Trophoblast cell (in vitro differentiated cells and primary cell): ENCODE data around the gene CDSN.
A peak's percentile ranks its signal among the peaks of the same experiment; 100 is the strongest.

Experiments
- DNase-seq, 2 donors: peaks; one replicate each; pipeline ENCODE4 v3.0.0-alpha.2; 2016
- H2AFZ ChIP-seq: 2 replicates; pipeline ENCODE4 v1.6.1; 2013; ENCODE audit warnings: low read length, moderate library complexity, mild to moderate bottlenecking; ENCODE audit not compliant: insufficient read depth, poor library complexity
- H2AK5ac ChIP-seq: 2 replicates; pipeline ENCODE4 v1.6.1; 2013; ENCODE audit warnings: mild to moderate bottlenecking, low read length
- H2BK120ac ChIP-seq: 2 replicates; pipeline ENCODE4 v1.6.1; 2013; ENCODE audit warnings: low read length, mild to moderate bottlenecking, moderate library complexity; ENCODE audit not compliant: insufficient read depth, poor library complexity
- H2BK12ac ChIP-seq: 2 replicates; pipeline ENCODE4 v1.6.1; 2013; ENCODE audit warnings: mild to moderate bottlenecking, low read length, moderate library complexity
- H2BK5ac ChIP-seq: 2 replicates; pipeline ENCODE4 v1.6.1; 2013; ENCODE audit warnings: low read length, low read depth, moderate library complexity, mild to moderate bottlenecking; ENCODE audit not compliant: poor library complexity
- H3K14ac ChIP-seq: 2 replicates; pipeline ENCODE4 v1.6.1; 2013; ENCODE audit warnings: mild to moderate bottlenecking, low read length
- H3K18ac ChIP-seq: 2 replicates; pipeline ENCODE4 v1.6.1; 2013; ENCODE audit warnings: mild to moderate bottlenecking, low read length
- H3K23ac ChIP-seq: 2 replicates; pipeline ENCODE4 v1.6.1; 2013; ENCODE audit warnings: low read length
- H3K27ac ChIP-seq: 2 replicates; pipeline ENCODE4 v1.5.1; 2013; ENCODE audit warnings: low read depth, mild to moderate bottlenecking, inconsistent platforms, low read length, moderate library complexity
- H3K27me3 ChIP-seq: 2 replicates; pipeline ENCODE4 v1.6.1; 2013; ENCODE audit warnings: inconsistent platforms, mild to moderate bottlenecking, low read length, moderate library complexity; ENCODE audit not compliant: insufficient read depth
- H3K36me3 ChIP-seq, 2 experiments: 1 replicate in 1 of 2; 2 replicates in 1 of 2; pipeline ENCODE4 v1.6.1; 2013; ENCODE audit warnings: low read length in 2 of 2, mild to moderate bottlenecking in 2 of 2, moderate library complexity in 1 of 2; ENCODE audit not compliant: insufficient read depth in 2 of 2, control insufficient read depth in 1 of 2
- H3K4ac ChIP-seq: 2 replicates; pipeline ENCODE4 v1.6.1; 2013; ENCODE audit warnings: low read depth, mild to moderate bottlenecking, low read length, moderate library complexity
- H3K4me1 ChIP-seq, 2 experiments: 1 replicate in 1 of 2; 2 replicates in 1 of 2; pipeline ENCODE4 v1.6.1; 2013; ENCODE audit warnings: low read length in 2 of 2, mild to moderate bottlenecking in 2 of 2, moderate library complexity in 1 of 2; ENCODE audit not compliant: insufficient read depth in 2 of 2, control insufficient read depth in 1 of 2
- H3K4me2 ChIP-seq: 2 replicates; pipeline ENCODE4 v1.6.1; 2013; ENCODE audit warnings: inconsistent platforms, mild to moderate bottlenecking, low read length, moderate library complexity
- H3K4me3 ChIP-seq: 2 replicates; pipeline ENCODE4 v1.5.1; 2013; ENCODE audit warnings: mild to moderate bottlenecking, low read depth, low read length, inconsistent platforms
- H3K79me1 ChIP-seq: one replicate; pipeline ENCODE4 v1.6.1; 2013; ENCODE audit warnings: low read length
- H3K79me2 ChIP-seq: 2 replicates; pipeline ENCODE4 v1.6.1; 2013; ENCODE audit warnings: low read length, mild to moderate bottlenecking; ENCODE audit not compliant: control insufficient read depth, insufficient read depth, poor library complexity
- H3K9ac ChIP-seq: 2 replicates; pipeline ENCODE4 v1.6.1; 2013; ENCODE audit warnings: mild to moderate bottlenecking, low read length
- H3K9me3 ChIP-seq: 2 replicates; pipeline ENCODE4 v1.6.1; 2013; ENCODE audit warnings: low read depth, mild to moderate bottlenecking, control low read depth, inconsistent platforms, low read length; ENCODE audit not compliant: insufficient read depth
- H4K12ac ChIP-seq: 2 replicates; pipeline ENCODE4 v1.6.1; 2013; ENCODE audit warnings: low read depth, mild to moderate bottlenecking, low read length, moderate library complexity
- H4K8ac ChIP-seq: 2 replicates; pipeline ENCODE4 v1.6.1; 2013; ENCODE audit warnings: low read depth, mild to moderate bottlenecking, low read length, moderate library complexity
- H4K91ac ChIP-seq: one replicate; pipeline ENCODE4 v1.6.1; 2013; ENCODE audit warnings: low read depth, mild to moderate bottlenecking, low read length, moderate library complexity
- WGBS: extraction: QIAGEN DNeasy Blood & Tissue Kit; methylation state at CpG from one replicate; pipeline ENCODE4 v1.1.7; 2013; ENCODE audit warnings: missing lambda C conversion rate; ENCODE audit not compliant: insufficient read length, insufficient coverage; ENCODE audit errors: extremely low coverage; 5-methylcytosine and 5-hydroxymethylcytosine counted together

CDSN gene

DNA sequence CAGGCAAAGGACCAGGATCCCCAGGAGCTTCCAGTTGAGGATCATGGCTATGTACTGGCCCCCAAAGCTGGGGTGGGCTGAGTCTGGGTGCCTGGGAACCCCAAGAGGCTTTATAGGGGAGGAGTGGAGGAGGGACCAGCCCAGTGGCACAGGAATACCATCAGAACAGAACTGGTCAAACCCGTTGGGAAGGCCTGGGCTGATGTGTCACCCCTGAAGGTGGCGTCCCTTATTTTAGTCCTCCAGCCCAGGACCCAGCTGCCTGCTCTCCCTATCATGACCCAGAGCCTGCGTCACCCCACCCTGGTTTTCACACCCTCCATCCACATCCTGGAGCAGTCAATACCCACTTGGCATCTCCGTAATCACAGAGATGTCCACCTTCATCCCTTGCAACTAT is 18.7 kb upstream of the CDSN start, which contains the start of gene PSORS1C2:
TSS of gene PSORS1C2 (minus strand) at position 85 of the 400 bp plus-strand sequence. CDS start at position 45, 40 bp downstream.
- H3K4me1 ChIP-seq = peaks cover 4 to 7% of the 10 kb centered on the region in 2 experiments
- H3K4ac ChIP-seq = no peak within 1 kb of the TSS
- H2BK12ac ChIP-seq = no peak within 1 kb of the TSS
- no peaks in the 10 kb centered on the region for H3K79me1 ChIP-seq
- peak within 1 kb of the TSS; percentile 45 for H2AFZ ChIP-seq
- H4K12ac ChIP-seq = no peak within 1 kb of the TSS
- H2BK120ac ChIP-seq = no peak within 1 kb of the TSS
- H3K79me2 ChIP-seq = no peaks in the 10 kb centered on the region
- H4K91ac ChIP-seq = no peak within 1 kb of the TSS
- no peak for DNase-seq
- peaks cover 7 to 8% of the 10 kb centered on the region in 2 experiments for H3K36me3 ChIP-seq
- WGBS = no CpG with 5 or more reads among the region's 4 CpGs
- no peak within 1 kb of the TSS for H3K4me3 ChIP-seq
- H3K18ac ChIP-seq = no peak within 1 kb of the TSS
- H4K8ac ChIP-seq = no peak within 1 kb of the TSS
- H2BK5ac ChIP-seq = no peak within 1 kb of the TSS
- H3K27ac ChIP-seq = no peak within 1 kb of the TSS
- H2AK5ac ChIP-seq = no peak within 1 kb of the TSS
- H3K9me3 ChIP-seq = no peaks in the 10 kb centered on the region
- no peak within 1 kb of the TSS for H3K23ac ChIP-seq
- no peak within 1 kb of the TSS for H3K4me2 ChIP-seq
- no peaks in the 10 kb centered on the region for H3K27me3 ChIP-seq
- H3K14ac ChIP-seq = no peak within 1 kb of the TSS
- no peak within 1 kb of the TSS for H3K9ac ChIP-seq

DNA sequence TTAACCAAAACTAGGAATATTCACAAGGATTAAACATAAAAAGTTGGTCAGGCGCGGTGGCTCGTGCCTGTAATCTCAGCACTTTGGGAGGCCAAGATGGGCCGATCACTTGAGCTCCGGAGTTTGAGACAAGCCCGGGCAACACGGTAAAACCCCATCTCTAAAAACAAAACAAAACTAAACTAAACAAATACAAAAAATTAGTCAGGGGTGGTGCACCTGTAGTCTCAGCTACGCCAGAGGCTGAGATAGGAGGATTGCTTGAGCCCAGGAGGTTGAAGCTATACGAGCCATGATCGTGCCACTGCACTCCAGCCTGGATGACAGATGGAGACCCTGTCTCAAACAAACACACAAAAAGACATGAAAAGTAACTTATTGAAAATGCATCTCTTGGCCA is 15.5 kb upstream of the CDSN start:
- H3K4me1 ChIP-seq = peaks cover 4 to 7% of the 10 kb centered on the region in 2 experiments
- H2BK12ac ChIP-seq = no peak overlapping the region
- H3K36me3 ChIP-seq = no peaks in the 10 kb centered on the region
- no CpG with 5 or more reads among the region's 10 CpGs for WGBS
- no peak overlapping the region for H3K18ac ChIP-seq
- H2AFZ ChIP-seq = no peak overlapping the region
- H2AK5ac ChIP-seq = no peak overlapping the region
- H2BK120ac ChIP-seq = no peak overlapping the region
- H3K23ac ChIP-seq = no peak overlapping the region
- H2BK5ac ChIP-seq = no peak overlapping the region
- H3K79me1 ChIP-seq = no peaks in the 10 kb centered on the region
- no peak overlapping the region for H3K4me2 ChIP-seq
- H4K8ac ChIP-seq = no peak overlapping the region
- H3K9ac ChIP-seq = no peak overlapping the region
- no peak overlapping the region for H3K4me3 ChIP-seq
- H4K91ac ChIP-seq = no peak overlapping the region
- no peak overlapping the region for H3K4ac ChIP-seq
- no peaks in the 10 kb centered on the region for H3K9me3 ChIP-seq
- DNase-seq = no peak
- H3K79me2 ChIP-seq = no peaks in the 10 kb centered on the region
- no peak overlapping the region for H3K27ac ChIP-seq
- H3K27me3 ChIP-seq = no peaks in the 10 kb centered on the region
- H4K12ac ChIP-seq = no peak overlapping the region
- no peak overlapping the region for H3K14ac ChIP-seq

DNA sequence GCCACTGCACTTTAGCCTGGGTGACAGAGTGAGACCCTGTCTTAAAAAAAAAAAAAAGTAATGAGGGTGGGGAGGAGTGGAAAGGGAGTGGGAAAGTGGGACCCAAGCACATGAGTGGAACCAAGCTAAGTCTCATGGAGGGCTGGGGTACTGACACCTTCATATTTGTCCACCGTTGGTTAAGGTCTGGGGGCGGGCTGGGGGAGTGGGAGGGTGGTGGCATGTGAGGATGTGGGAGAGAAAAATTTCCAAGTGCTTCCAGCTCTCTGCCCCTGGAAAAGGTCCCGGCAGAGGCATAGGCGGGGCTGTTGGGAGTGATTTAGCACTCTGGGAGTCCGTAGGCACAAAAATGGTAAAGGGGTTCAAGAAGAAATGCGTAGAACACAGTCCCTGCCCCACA is 12.6 kb upstream of the CDSN start:
- Histone ChIP-seq H3K36me3 (no peaks in the 10 kb centered on the region), H3K79me1 (no peaks in the 10 kb centered on the region), H3K9me3 (no peaks in the 10 kb centered on the region), H4K91ac (no peak overlapping the region), H3K4me1 (no peaks in the 10 kb centered on the region), H3K9ac (no peak overlapping the region), H3K23ac (no peak overlapping the region), H2AFZ (no peak overlapping the region), H3K27me3 (no peaks in the 10 kb centered on the region), H3K4me3 (no peak overlapping the region), H4K12ac (no peak overlapping the region), H3K79me2 (no peaks in the 10 kb centered on the region), H4K8ac (no peak overlapping the region), H2BK120ac (no peak overlapping the region), H2BK5ac (no peak overlapping the region), H3K14ac (no peak overlapping the region), H3K18ac (no peak overlapping the region), H3K4me2 (no peak overlapping the region), H3K27ac (no peak overlapping the region), H3K4ac (no peak overlapping the region), H2BK12ac (no peak overlapping the region), H2AK5ac (no peak overlapping the region)
- DNase-seq = no peak
- no CpG with 5 or more reads among the region's 6 CpGs for WGBS

DNA sequence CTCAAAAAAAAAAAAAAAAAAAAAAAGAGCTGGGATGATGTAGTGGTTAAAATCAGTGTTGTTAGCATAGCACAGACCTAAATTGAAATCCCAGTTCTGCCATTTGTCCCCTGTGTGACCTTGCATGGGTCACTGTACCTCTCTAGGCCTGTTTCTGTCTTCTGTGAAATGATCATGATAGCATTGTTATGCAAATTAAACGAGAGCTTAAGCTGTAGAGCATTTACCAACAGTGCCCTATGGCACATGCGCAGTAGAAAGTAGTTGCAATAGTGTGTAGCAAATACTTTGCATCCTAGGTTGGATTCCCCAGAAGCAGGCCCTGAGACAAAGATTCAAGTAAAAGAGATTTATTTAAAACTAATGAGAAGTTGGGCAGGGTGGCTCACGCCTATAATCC is 11.3 kb upstream of the CDSN start:
- Histone ChIP-seq H2AFZ (no peak overlapping the region), H3K4me1 (no peaks in the 10 kb centered on the region), H3K27me3 (no peaks in the 10 kb centered on the region), H3K14ac (no peak overlapping the region), H3K79me2 (no peaks in the 10 kb centered on the region), H3K27ac (no peak overlapping the region), H4K8ac (no peak overlapping the region), H3K18ac (no peak overlapping the region), H2BK120ac (no peak overlapping the region), H3K4me2 (no peak overlapping the region), H2AK5ac (no peak overlapping the region), H4K12ac (no peak overlapping the region), H3K79me1 (no peaks in the 10 kb centered on the region), H4K91ac (no peak overlapping the region), H3K4ac (no peak overlapping the region), H3K23ac (no peak overlapping the region), H2BK12ac (no peak overlapping the region), H3K9me3 (no peaks in the 10 kb centered on the region), H3K4me3 (no peak overlapping the region), H3K36me3 (no peaks in the 10 kb centered on the region), H3K9ac (no peak overlapping the region), H2BK5ac (no peak overlapping the region)
- no CpG with 5 or more reads among the region's 3 CpGs for WGBS
- no peak for DNase-seq
